H9 (cell line): Measurements from ENCODE around the gene SURF1. TPM values are rescaled to one million over a fixed set of nuclear protein-coding genes. Genes with fewer than 3 reads are reported as not detected.
A peak's percentile ranks its signal among the peaks of the same experiment; 100 is the strongest.
"Not testable (repeated sequence)": the region's sequence is repeated elsewhere in the genome, so short reads cannot be mapped to it uniquely, and the experiment has no call there.

Experiments used
- DNase-seq: peaks from one replicate; pipeline ENCODE4 v3.0.0-alpha.2; 2017
- H2AFZ ChIP-seq: one replicate; pipeline ENCODE4 v1.6.1; 2013; ENCODE audit warnings: mild to moderate bottlenecking, low read length, control low read depth, moderate library complexity
- H2AK5ac ChIP-seq: 2 replicates; pipeline ENCODE4 v1.6.1; 2013; ENCODE audit warnings: low read length, control low read depth, mixed read lengths; ENCODE audit not compliant: insufficient read length
- H2BK120ac ChIP-seq: one replicate; pipeline ENCODE4 v1.6.1; 2013; ENCODE audit warnings: low read depth, mild to moderate bottlenecking, low read length, control low read depth, inconsistent platforms; ENCODE audit not compliant: poor library complexity, severe bottlenecking
- H2BK12ac ChIP-seq: 2 replicates; pipeline ENCODE4 v1.6.1; 2013; ENCODE audit warnings: low read length, control low read depth, mixed read lengths, low read depth; ENCODE audit not compliant: insufficient read length
- H2BK15ac ChIP-seq: 2 replicates; pipeline ENCODE4 v1.6.1; 2013; ENCODE audit warnings: low read depth, low read length, control low read depth
- H2BK20ac ChIP-seq: one replicate; pipeline ENCODE4 v1.6.1; 2013; ENCODE audit warnings: low read depth, mild to moderate bottlenecking, low read length, control low read depth, inconsistent platforms; ENCODE audit not compliant: poor library complexity, severe bottlenecking
- H2BK5ac ChIP-seq: 2 replicates; pipeline ENCODE4 v1.6.1; 2013; ENCODE audit warnings: low read length, control low read depth, mixed read lengths; ENCODE audit not compliant: insufficient read length
- H3K14ac ChIP-seq: 2 replicates; pipeline ENCODE4 v1.6.1; 2013; ENCODE audit warnings: low read length, control low read depth; ENCODE audit not compliant: insufficient read depth
- H3K18ac ChIP-seq: 2 replicates; pipeline ENCODE4 v1.6.1; 2013; ENCODE audit warnings: low read depth, mild to moderate bottlenecking, mixed read lengths, low read length, control low read depth; ENCODE audit not compliant: insufficient read length
- H3K23ac ChIP-seq: 2 replicates; pipeline ENCODE4 v1.6.1; 2013; ENCODE audit warnings: low read length, control low read depth, mixed read lengths, low read depth; ENCODE audit not compliant: insufficient read length
- H3K23me2 ChIP-seq: 2 replicates; pipeline ENCODE4 v1.6.1; 2013; ENCODE audit warnings: low read depth, mild to moderate bottlenecking, mixed read lengths, low read length, control low read depth; ENCODE audit not compliant: insufficient read length, poor library complexity, severe bottlenecking
- H3K27ac ChIP-seq: 2 replicates; pipeline ENCODE4 v1.5.1; 2013; ENCODE audit warnings: low read length, control low read depth, mixed read lengths, low read depth; ENCODE audit not compliant: insufficient read length
- H3K27me3 ChIP-seq: 2 replicates; pipeline ENCODE4 v1.6.1; 2013; ENCODE audit warnings: low read length, control low read depth, inconsistent platforms; ENCODE audit not compliant: insufficient read depth
- H3K4ac ChIP-seq: 2 replicates; pipeline ENCODE4 v1.6.1; 2013; ENCODE audit warnings: low read depth, mild to moderate bottlenecking, control low read depth, inconsistent platforms, low read length, moderate library complexity
- H3K4me1 ChIP-seq: 2 replicates; pipeline ENCODE4 v1.6.1; 2013; ENCODE audit warnings: low read length, control low read depth, inconsistent platforms; ENCODE audit not compliant: insufficient read depth
- H3K4me2 ChIP-seq: 2 replicates; pipeline ENCODE4 v1.6.1; 2013; ENCODE audit warnings: low read length, control low read depth, mixed read lengths; ENCODE audit not compliant: insufficient read length, insufficient read depth
- H3K56ac ChIP-seq: 2 replicates; pipeline ENCODE4 v1.6.1; 2013; ENCODE audit warnings: low read depth, mild to moderate bottlenecking, mixed read lengths, low read length, control low read depth; ENCODE audit not compliant: insufficient read length
- H3K79me1 ChIP-seq: 2 replicates; pipeline ENCODE4 v1.6.1; 2013; ENCODE audit warnings: low read depth, mild to moderate bottlenecking, moderate library complexity, low read length, control low read depth, inconsistent platforms; ENCODE audit not compliant: insufficient read depth, poor library complexity, severe bottlenecking
- H3K79me2 ChIP-seq: 2 replicates; pipeline ENCODE4 v1.6.1; 2013; ENCODE audit warnings: low read length, control low read depth, inconsistent platforms; ENCODE audit not compliant: insufficient read depth
- H3K9ac ChIP-seq: 2 replicates; pipeline ENCODE4 v1.6.1; 2013; ENCODE audit warnings: low read length, control low read depth, mixed read lengths; ENCODE audit not compliant: insufficient read length; ENCODE audit errors: extremely low read depth
- H3K9me3 ChIP-seq: one replicate; pipeline ENCODE4 v1.6.1; 2013; ENCODE audit warnings: low read depth, low read length, inconsistent platforms; ENCODE audit not compliant: control insufficient read depth
- H3T11ph ChIP-seq: one replicate; pipeline ENCODE4 v1.6.1; 2013; ENCODE audit warnings: mild to moderate bottlenecking, low read length, control low read depth, inconsistent platforms
- H4K20me1 ChIP-seq: one replicate; pipeline ENCODE4 v1.6.1; 2013; ENCODE audit not compliant: control insufficient read depth, insufficient read length, insufficient read depth
- H4K5ac ChIP-seq: 2 replicates; pipeline ENCODE4 v1.6.1; 2013; ENCODE audit warnings: low read depth, mild to moderate bottlenecking, mixed read lengths, low read length, control low read depth; ENCODE audit not compliant: insufficient read length
- H4K8ac ChIP-seq: replicated peaks from 2 replicates; pipeline ENCODE4 v1.6.1; 2013; ENCODE audit warnings: low read length, control low read depth, mixed read lengths, low read depth; ENCODE audit not compliant: insufficient read length
- H4K91ac ChIP-seq: 2 replicates; pipeline ENCODE4 v1.6.1; 2013; ENCODE audit warnings: low read depth, mild to moderate bottlenecking, moderate library complexity, mixed read lengths, low read length, control low read depth; ENCODE audit not compliant: insufficient read length
- H3K27ac Mint-ChIP-seq, 3 experiments: 2 replicates in 2 of 3; 3 replicates in 1 of 3; pipeline ENCODE4 v1.8.0; 2020 to 2021; ENCODE audit warnings: mixed read lengths in 3 of 3, mild to moderate bottlenecking in 1 of 3, moderate library complexity in 1 of 3
- H3K27me3 Mint-ChIP-seq: 2 replicates; pipeline ENCODE4 v1.8.0; 2021; ENCODE audit warnings: low read depth, mild to moderate bottlenecking, moderate library complexity, mixed read lengths
- H3K36me3 Mint-ChIP-seq, 3 experiments: 2 replicates in 2 of 3; 3 replicates in 1 of 3; pipeline ENCODE4 v1.8.0; 2020 to 2021; ENCODE audit warnings: low read depth in 3 of 3, mixed read lengths in 3 of 3; ENCODE audit not compliant: insufficient read depth in 1 of 3
- H3K4me1 Mint-ChIP-seq, 2 experiments: 2 replicates each; pipeline ENCODE4 v1.8.0; 2020; ENCODE audit warnings: mixed read lengths in 2 of 2
- H3K4me3 Mint-ChIP-seq, 2 experiments: 2 replicates in 1 of 2; 3 replicates in 1 of 2; pipeline ENCODE4 v1.8.0; 2020 to 2021; ENCODE audit warnings: mild to moderate bottlenecking in 2 of 2, mixed read lengths in 2 of 2, moderate library complexity in 1 of 2
- H3K9me3 Mint-ChIP-seq, 2 experiments: 2 replicates in 1 of 2; 3 replicates in 1 of 2; pipeline ENCODE4 v1.8.0; 2020; ENCODE audit warnings: mild to moderate bottlenecking in 2 of 2, mixed read lengths in 2 of 2, moderate library complexity in 1 of 2
- WGBS: extraction: QIAGEN DNeasy Blood & Tissue Kit; methylation state at CpG from one replicate; pipeline ENCODE4 v1.1.7; 2013; ENCODE audit warnings: missing lambda C conversion rate, low lambda C conversion rate, mixed read lengths; ENCODE audit not compliant: insufficient read length; ENCODE audit errors: extremely low coverage; 5-methylcytosine and 5-hydroxymethylcytosine counted together
- total RNA-seq: library from RNA; stranded (reverse); gene quantifications from 2 replicates; pipeline ENCODE4 v1.2.1, GENCODE V29; 2021
- TF ChIP-seq, protein P1 (sequence below): fragments of 200-600 bp; sonication (generic); conservative IDR thresholded peaks from 3 replicates; pipeline ENCODE4 v1.8.0; 2021; ENCODE audit warnings: antibody characterized with exemption, mild to moderate bottlenecking

Gene SURF1
- total RNA-seq, 1 experiment from 2014 or later: 43.3 TPM

DNA sequence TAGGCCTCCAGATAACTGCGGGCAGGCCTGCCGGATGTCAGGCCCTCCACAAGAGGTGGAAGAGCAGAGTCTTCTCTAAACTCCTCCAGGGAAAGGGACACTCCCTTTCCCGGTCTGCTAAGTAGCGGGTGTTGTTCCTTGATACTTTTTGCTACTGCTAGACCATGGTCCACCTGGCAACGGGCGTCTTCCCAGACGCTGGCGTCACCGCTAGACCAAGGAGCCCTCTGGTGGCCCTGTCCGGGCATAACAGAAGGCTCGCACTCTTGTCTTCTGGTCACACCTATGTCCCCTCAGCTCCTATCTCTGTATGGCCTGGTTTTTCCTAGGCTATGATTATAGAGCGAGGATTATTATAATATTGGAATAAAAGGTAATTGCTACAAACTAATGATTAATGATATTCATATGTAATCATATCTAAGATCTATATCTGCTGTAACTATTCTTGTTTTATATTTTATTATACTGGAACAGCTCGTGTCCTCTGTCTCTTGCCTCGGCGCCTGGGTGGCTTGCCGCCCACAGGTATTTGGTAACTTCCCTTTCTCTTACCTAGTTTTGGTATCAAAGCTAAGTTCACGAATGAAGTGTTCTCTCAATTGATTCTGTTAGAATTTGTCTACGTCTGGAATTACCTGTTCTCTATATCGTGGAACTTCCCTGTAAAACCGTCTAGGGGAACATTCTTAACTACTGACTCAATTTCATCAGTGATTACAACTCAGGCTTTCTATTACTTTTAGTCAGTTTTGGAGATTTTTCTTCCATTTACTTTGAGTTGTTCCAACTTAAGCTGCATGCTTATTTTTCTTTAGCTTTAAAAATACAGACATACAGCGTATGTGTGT lies 26.8 kb downstream of the SURF1 start:
- H3K9me3 ChIP-seq, H3K4me3 Mint-ChIP-seq, H2BK120ac ChIP-seq, H2BK15ac ChIP-seq, H3K18ac ChIP-seq, H4K20me1 ChIP-seq, H4K5ac ChIP-seq, H3K79me2 ChIP-seq, H3K56ac ChIP-seq, H3K27me3 ChIP-seq, H3K27ac Mint-ChIP-seq, H3T11ph ChIP-seq, H2BK20ac ChIP-seq, H3K14ac ChIP-seq, H3K23ac ChIP-seq, H3K4me2 ChIP-seq, H3K23me2 ChIP-seq, H2BK5ac ChIP-seq, H2BK12ac ChIP-seq, H3K27ac ChIP-seq, H4K8ac ChIP-seq, H3K79me1 ChIP-seq, H3K4ac ChIP-seq, H2AK5ac ChIP-seq, H4K91ac ChIP-seq, H3K9ac ChIP-seq, H3K4me1 ChIP-seq, H2AFZ ChIP-seq: not testable (repeated sequence)
- Mint-ChIP-seq H3K4me1 (peaks cover 6 to 12% of the 10 kb centered on the region in 2 experiments), H3K36me3 (peaks cover 32 to 48% (median 46%) of the 10 kb centered on the region in 3 experiments), H3K9me3 (peaks cover 25 to 28% of the 10 kb centered on the region in 2 experiments), H3K27me3 (peaks cover 13% of the 10 kb centered on the region)
- no CpG with 5 or more reads among the region's 21 CpGs for WGBS
- TF ChIP-seq, protein P1, sequence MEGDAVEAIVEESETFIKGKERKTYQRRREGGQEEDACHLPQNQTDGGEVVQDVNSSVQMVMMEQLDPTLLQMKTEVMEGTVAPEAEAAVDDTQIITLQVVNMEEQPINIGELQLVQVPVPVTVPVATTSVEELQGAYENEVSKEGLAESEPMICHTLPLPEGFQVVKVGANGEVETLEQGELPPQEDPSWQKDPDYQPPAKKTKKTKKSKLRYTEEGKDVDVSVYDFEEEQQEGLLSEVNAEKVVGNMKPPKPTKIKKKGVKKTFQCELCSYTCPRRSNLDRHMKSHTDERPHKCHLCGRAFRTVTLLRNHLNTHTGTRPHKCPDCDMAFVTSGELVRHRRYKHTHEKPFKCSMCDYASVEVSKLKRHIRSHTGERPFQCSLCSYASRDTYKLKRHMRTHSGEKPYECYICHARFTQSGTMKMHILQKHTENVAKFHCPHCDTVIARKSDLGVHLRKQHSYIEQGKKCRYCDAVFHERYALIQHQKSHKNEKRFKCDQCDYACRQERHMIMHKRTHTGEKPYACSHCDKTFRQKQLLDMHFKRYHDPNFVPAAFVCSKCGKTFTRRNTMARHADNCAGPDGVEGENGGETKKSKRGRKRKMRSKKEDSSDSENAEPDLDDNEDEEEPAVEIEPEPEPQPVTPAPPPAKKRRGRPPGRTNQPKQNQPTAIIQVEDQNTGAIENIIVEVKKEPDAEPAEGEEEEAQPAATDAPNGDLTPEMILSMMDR: peak; percentile 79
- peak; percentile 61 for DNase-seq
